HepG2 (cell line): ENCODE data around the gene NAGA.

Experiments
- ATM ChIP-seq: fragments of 450-650 bp; IDR thresholded peaks from 2 replicates; pipeline ENCODE4 v1.7.1; 2017; ENCODE audit warnings: mild to moderate bottlenecking, borderline replicate concordance
- POLR2A ChIP-seq, 2 experiments: IDR thresholded peaks; 2 replicates each; pipeline ENCODE4 v1.6.1; 2011; ENCODE audit warnings: low read depth in 2 of 2, low read length in 2 of 2, mild to moderate bottlenecking in 1 of 2, moderate library complexity in 1 of 2; ENCODE audit not compliant: insufficient read depth in 1 of 2
- ZFP1 ChIP-seq: IDR thresholded peaks from 2 replicates; pipeline ENCODE4 v1.6.1; 2016
- TF ChIP-seq, protein P1 (sequence below): sonication (generic); formaldehyde crosslinking; IDR thresholded peaks from 2 replicates; pipeline ENCODE4 v1.4.0; 2020; ENCODE audit warnings: missing genetic modification reagents, borderline replicate concordance

DNA sequence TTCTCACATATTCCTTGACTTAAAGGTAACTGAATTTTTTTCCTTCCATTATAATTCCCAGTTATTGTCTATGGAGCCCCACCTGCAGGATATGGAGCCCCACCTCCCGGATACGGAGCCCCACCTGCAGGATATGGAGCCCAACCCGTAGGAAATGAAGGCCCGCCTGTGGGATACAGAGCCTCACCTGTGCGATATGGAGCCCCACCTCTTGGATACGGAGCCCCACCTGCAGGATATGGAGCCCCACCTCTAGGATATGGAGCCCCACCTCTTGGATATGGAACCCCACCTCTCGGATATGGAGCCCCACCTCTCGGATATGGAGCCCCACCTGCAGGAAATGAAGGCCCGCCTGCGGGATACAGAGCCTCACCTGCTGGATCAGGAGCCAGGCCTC is 43.9 kb downstream of the NAGA start:
- TF ChIP-seq ATM = no peak
- TF ChIP-seq, protein P1, sequence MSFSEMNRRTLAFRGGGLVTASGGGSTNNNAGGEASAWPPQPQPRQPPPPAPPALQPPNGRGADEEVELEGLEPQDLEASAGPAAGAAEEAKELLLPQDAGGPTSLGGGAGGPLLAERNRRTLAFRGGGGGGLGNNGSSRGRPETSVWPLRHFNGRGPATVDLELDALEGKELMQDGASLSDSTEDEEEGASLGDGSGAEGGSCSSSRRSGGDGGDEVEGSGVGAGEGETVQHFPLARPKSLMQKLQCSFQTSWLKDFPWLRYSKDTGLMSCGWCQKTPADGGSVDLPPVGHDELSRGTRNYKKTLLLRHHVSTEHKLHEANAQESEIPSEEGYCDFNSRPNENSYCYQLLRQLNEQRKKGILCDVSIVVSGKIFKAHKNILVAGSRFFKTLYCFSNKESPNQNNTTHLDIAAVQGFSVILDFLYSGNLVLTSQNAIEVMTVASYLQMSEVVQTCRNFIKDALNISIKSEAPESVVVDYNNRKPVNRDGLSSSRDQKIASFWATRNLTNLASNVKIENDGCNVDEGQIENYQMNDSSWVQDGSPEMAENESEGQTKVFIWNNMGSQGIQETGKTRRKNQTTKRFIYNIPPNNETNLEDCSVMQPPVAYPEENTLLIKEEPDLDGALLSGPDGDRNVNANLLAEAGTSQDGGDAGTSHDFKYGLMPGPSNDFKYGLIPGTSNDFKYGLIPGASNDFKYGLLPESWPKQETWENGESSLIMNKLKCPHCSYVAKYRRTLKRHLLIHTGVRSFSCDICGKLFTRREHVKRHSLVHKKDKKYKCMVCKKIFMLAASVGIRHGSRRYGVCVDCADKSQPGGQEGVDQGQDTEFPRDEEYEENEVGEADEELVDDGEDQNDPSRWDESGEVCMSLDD (CRISPR knock-in tag) = no peak
- no peak for TF ChIP-seq POLR2A (IDR thresholded peaks at IDR 0.05; ENCODE audit: insufficient read depth in 1 of 2, low read depth in 2 of 2, low read length in 2 of 2)
- TF ChIP-seq ZFP1 = no peak
